Endothelial cell (in vitro differentiated cells): ENCODE results near the gene AREG. TPM values are rescaled to one million over a fixed set of nuclear protein-coding genes. Genes with fewer than 3 reads are reported as not detected.

Source experiments
- DNase-seq: peaks from one replicate; pipeline ENCODE4 v3.0.0; 2021; ENCODE audit warnings: low spot score
- H3K27ac Mint-ChIP-seq: one replicate; pipeline ENCODE4 v1.8.0; 2021; ENCODE audit warnings: mixed read lengths, inconsistent platforms; ENCODE audit not compliant: unreplicated experiment
- H3K27me3 Mint-ChIP-seq: one replicate; pipeline ENCODE4 v1.8.0; 2021; ENCODE audit warnings: mild to moderate bottlenecking, moderate library complexity, mixed read lengths, inconsistent platforms; ENCODE audit not compliant: unreplicated experiment
- H3K36me3 Mint-ChIP-seq: one replicate; pipeline ENCODE4 v1.8.0; 2021; ENCODE audit warnings: mild to moderate bottlenecking, low read depth, mixed read lengths, inconsistent platforms; ENCODE audit not compliant: unreplicated experiment
- H3K4me1 Mint-ChIP-seq: one replicate; pipeline ENCODE4 v1.8.0; 2021; ENCODE audit warnings: mild to moderate bottlenecking, mixed read lengths, inconsistent platforms; ENCODE audit not compliant: unreplicated experiment
- H3K4me3 Mint-ChIP-seq: one replicate; pipeline ENCODE4 v1.8.0; 2021; ENCODE audit warnings: mild to moderate bottlenecking, mixed read lengths, inconsistent platforms; ENCODE audit not compliant: unreplicated experiment
- H3K9me3 Mint-ChIP-seq: one replicate; pipeline ENCODE4 v1.8.0; 2021; ENCODE audit warnings: mixed read lengths, inconsistent platforms; ENCODE audit not compliant: unreplicated experiment
- total RNA-seq: library from RNA; stranded (reverse); fragmentation: NEBNext Ultra II Directional; extraction: Animal tissue kit (Norgen Biotek cat#: 25700); gene quantifications from one replicate; pipeline ENCODE4 v1.2.1, GENCODE V29; 2021; ENCODE audit not compliant: unreplicated experiment
- TF ChIP-seq, protein P1 (sequence below): fragments of 200-600 bp; sonication (generic); IDR thresholded peaks from one replicate; pipeline ENCODE4 v1.5.0; 2021; ENCODE audit warnings: antibody characterized with exemption; ENCODE audit not compliant: unreplicated experiment

AREG gene
- total RNA-seq, 1 donor from 2014 or later, result not detected

DNA sequence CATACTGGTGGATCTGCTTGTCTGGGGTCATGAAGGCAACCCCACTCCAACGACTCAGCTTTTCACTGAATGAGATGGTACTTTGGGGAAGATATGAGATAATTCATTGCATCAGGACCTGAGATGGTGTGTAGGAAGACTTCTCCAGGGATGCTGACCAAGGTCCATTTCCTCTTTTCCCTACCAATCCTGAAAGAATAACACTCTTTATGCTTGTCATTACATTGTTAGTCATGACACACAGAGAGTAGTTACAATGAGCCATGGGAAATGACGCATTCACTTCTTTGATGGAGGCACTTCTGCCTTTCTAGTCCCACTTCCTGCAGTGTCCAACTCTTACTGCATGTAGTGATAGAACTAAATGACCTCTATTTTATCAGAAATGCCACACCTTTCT is 58.6 kb downstream of the AREG start:
- no peaks in the 10 kb centered on the region for H3K36me3 Mint-ChIP-seq
- H3K4me3 Mint-ChIP-seq, result no peak overlapping the region
- peaks cover 3% of the 10 kb centered on the region for H3K27me3 Mint-ChIP-seq

DNA sequence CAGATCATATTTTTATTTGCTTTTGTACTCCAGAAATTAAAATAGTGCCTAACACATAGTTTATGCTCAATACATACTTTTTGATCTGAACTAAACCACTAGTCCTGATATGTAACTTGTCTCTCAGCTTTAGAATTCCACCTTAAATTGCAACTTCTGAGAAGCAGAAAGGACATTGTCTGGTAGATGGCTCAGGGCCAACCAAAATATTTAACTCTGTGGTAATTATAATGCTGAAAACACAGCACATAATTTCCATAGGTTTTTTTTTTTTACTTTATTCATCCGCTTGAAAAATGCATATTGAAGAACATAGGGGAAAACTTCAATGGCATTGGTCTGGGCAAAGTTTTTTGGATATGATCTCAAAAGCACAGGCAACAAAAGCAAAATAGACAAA is 59.3 kb downstream of the AREG start:
- no peak for DNase-seq
- Mint-ChIP-seq H3K27ac (no peak overlapping the region), H3K27me3 (peaks cover 3% of the 10 kb centered on the region), H3K36me3 (no peaks in the 10 kb centered on the region), H3K4me1 (peaks cover 2% of the 10 kb centered on the region), H3K4me3 (no peak overlapping the region), H3K9me3 (no peaks in the 10 kb centered on the region)
- TF ChIP-seq, protein P1, sequence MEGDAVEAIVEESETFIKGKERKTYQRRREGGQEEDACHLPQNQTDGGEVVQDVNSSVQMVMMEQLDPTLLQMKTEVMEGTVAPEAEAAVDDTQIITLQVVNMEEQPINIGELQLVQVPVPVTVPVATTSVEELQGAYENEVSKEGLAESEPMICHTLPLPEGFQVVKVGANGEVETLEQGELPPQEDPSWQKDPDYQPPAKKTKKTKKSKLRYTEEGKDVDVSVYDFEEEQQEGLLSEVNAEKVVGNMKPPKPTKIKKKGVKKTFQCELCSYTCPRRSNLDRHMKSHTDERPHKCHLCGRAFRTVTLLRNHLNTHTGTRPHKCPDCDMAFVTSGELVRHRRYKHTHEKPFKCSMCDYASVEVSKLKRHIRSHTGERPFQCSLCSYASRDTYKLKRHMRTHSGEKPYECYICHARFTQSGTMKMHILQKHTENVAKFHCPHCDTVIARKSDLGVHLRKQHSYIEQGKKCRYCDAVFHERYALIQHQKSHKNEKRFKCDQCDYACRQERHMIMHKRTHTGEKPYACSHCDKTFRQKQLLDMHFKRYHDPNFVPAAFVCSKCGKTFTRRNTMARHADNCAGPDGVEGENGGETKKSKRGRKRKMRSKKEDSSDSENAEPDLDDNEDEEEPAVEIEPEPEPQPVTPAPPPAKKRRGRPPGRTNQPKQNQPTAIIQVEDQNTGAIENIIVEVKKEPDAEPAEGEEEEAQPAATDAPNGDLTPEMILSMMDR, result no peak

More for the DNA sequence above, 58.6 kb downstream of the AREG start:
- no peak for DNase-seq
- H3K27ac Mint-ChIP-seq, result no peak overlapping the region
- H3K9me3 Mint-ChIP-seq, result no peaks in the 10 kb centered on the region
- TF ChIP-seq, protein P1, result no peak
- no peaks in the 10 kb centered on the region for H3K4me1 Mint-ChIP-seq

Other genes with a start within 250 kb of the AREG start
- not detected for gene EPGN, start 136.7 kb upstream of the AREG start, total RNA-seq
- not detected for gene EREG, start 80.0 kb upstream of the AREG start, total RNA-seq